ENCODE results near the gene ABCA13. TPM values are rescaled to one million over a fixed set of nuclear protein-coding genes. Genes with fewer than 3 reads are reported as not detected.

ABCA13 gene
- total and polyA plus RNA-seq, 2 donors (not counting 3 experiments of a cell fraction or from before 2014, with no cell fraction given), result 0.01 to 0.11 TPM

DNA sequence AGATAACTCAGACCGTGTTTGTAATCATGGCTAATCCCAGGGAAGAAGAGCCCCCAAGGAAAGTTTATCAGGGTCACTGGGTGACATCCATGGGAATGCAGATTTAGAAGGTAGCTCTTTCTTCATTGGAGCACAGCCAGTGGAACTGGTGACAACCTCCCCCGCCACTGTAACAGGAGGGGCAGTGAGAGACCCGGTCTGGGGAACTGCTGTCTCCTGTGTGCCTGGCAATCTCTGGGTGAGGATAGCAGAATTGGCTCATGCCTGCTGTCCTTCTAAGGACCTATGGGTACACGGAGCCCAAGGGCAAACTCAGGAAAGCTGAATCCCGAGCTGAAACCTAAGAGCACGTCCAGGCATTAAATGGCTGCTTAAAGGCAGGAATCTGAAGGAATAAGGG, 341.6 kb downstream of the ABCA13 start:
- no peak for FAIRE-seq

More for the DNA sequence above, 341.6 kb downstream of the ABCA13 start:
- H3K4me3 ChIP-seq (replicated peaks in 1 of 3; ENCODE audit: insufficient read depth in 1 of 3, low read depth in 1 of 3, low read length in 3 of 3), result no peak overlapping the region
- no peak overlapping the region for H3K9ac ChIP-seq (replicated peaks; ENCODE audit: extremely low read depth, insufficient read depth, low read length)
- no peak for TF ChIP-seq GATA2 (IDR thresholded peaks at IDR 0.05; ENCODE audit: insufficient read depth, insufficient read length, low read depth, low read length)
- TF ChIP-seq EZH2 (IDR thresholded peaks at IDR 0.05; ENCODE audit: borderline replicate concordance, low read depth, low read length, severe bottlenecking), result no peak
- TF ChIP-seq MAX (IDR thresholded peaks at IDR 0.05; ENCODE audit: insufficient read depth, insufficient read length), result no peak
- no peak for TF ChIP-seq POLR2AphosphoS5 (IDR thresholded peaks at IDR 0.05; ENCODE audit: insufficient read depth, low read depth, low read length)
- TF ChIP-seq POLR2A (IDR thresholded peaks at IDR 0.05; ENCODE audit: low read depth, low read length), result no peak
- TF ChIP-seq JUN (IDR thresholded peaks at IDR 0.05; ENCODE audit: borderline replicate concordance, insufficient read depth, insufficient read length, low read depth), result no peak
- no peak for TF ChIP-seq FOS (IDR thresholded peaks at IDR 0.05; ENCODE audit: borderline replicate concordance, insufficient read depth, low read length)
- TF ChIP-seq MYC (IDR thresholded peaks at IDR 0.05; ENCODE audit: low read depth, low read length), result no peak
- TF ChIP-seq CTCF (IDR thresholded peaks at IDR 0.05; ENCODE audit: extremely low read depth in 1 of 2, insufficient read depth in 1 of 2, low read depth in 1 of 2, low read length in 2 of 2), result no peak
- H4K20me1 ChIP-seq (replicated peaks; ENCODE audit: control insufficient read depth, extremely low read depth, insufficient read depth, low read length), result no peaks in the 10 kb centered on the region
- no peaks in the 10 kb centered on the region for H3K4me1 ChIP-seq (ENCODE audit: control insufficient read depth, extremely low read depth, insufficient read depth, low read length)
- H3K4me2 ChIP-seq (ENCODE audit: insufficient read depth, low read length), result no peak overlapping the region
- no peaks in the 10 kb centered on the region for H3K36me3 ChIP-seq (ENCODE audit: control insufficient read depth in 2 of 2, extremely low read depth in 1 of 2, insufficient read depth in 2 of 2, low read length in 2 of 2)
- dilution Hi-C loops (cut with MboI; ENCODE audit: extremely low pct_ligation_motif_present, low sequenced_read_pairs) (no loop called here), intact Hi-C loops (cut with micrococcal nuclease) (no loop called here)
- BruUV-seq (replicated peaks), result no TSS peak
- DNase-seq (ENCODE audit: low read depth, low spot score), result no peak
- ChIA-PET POLR2A (no interaction called here), CTCF (no interaction called here)
- no peak overlapping the region for H2AFZ ChIP-seq (ENCODE audit: low read depth, low read length)
- no peak overlapping the region for H3K27ac ChIP-seq (ENCODE audit: insufficient read depth, low read depth, low read length)
- H3K9me1 ChIP-seq (replicated peaks; ENCODE audit: control insufficient read depth, extremely low read depth, insufficient read depth, low read length), result no peaks in the 10 kb centered on the region
- H3K9me3 ChIP-seq (replicated peaks; ENCODE audit: control insufficient read depth, insufficient read depth, low read length), result no peaks in the 10 kb centered on the region
- H3K27me3 ChIP-seq (ENCODE audit: control insufficient read depth in 2 of 2, insufficient read depth in 2 of 2, low read length in 2 of 2), result no peaks in the 10 kb centered on the region
- H3K79me2 ChIP-seq (ENCODE audit: control insufficient read depth, insufficient read depth, low read length), result no peaks in the 10 kb centered on the region
